ENCODE measurements around the gene FBXO30.

- TF ChIP-seq CTCF (IDR thresholded peaks at IDR 0.05) (no peak), POLR2A (IDR thresholded peaks at IDR 0.05; ENCODE audit: low read depth) (no peak), EP300 (IDR thresholded peaks at IDR 0.05) (no peak), POLR2AphosphoS5 (IDR thresholded peaks at IDR 0.05) (no peak)
Measured at GRCh38 chr6:145829950-145830349, 15.4 kb upstream of the FBXO30 start.
